ENCODE data around the gene AGXT2.

AGXT2 gene

GRCh38 chr5:34957857-34958690, 89.7 kb downstream of the AGXT2 start:
- no peak for DNase-seq

- no peak for DNase-seq
These were observed 90.4 kb downstream of the AGXT2 start for GRCh38 chr5:34957321-34957720.
